GM18526 (cell line): Measurements from ENCODE around the gene AURKAIP1.

Source experiments
- POLR2A ChIP-seq: IDR thresholded peaks from 3 replicates; pipeline ENCODE4 v1.6.1; 2011; ENCODE audit not compliant: insufficient read length; ENCODE audit errors: extremely low read depth

The AURKAIP1 gene

DNA sequence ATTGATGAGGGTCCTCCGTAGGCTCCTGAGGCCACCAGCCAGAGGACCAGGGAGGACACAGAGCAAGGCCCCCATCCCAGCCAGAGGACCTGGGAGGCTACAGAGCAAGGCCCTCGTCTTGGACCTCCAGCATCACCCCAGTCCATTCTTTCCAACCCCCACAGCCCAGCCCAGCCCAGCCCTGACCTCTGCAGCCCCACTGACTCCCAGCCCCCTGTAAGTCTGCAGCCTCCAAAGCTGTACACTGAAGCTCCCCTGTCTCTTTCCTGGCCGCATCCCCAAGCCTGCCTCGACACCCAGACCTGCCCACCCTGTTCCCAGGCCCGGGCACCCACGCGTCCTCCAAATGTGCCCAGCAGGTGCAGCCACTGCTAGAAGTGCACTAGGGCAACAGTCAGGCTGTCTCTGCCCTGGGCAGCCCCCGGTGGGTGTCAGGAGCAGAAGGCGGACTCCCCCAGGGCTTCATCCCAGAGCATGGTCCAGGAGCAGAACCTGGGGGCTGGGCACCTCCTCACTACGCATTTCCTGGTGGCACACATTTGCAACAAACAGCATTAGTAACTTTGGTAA is 27.9 kb downstream of the AURKAIP1 start:
- no peak for TF ChIP-seq POLR2A

DNA sequence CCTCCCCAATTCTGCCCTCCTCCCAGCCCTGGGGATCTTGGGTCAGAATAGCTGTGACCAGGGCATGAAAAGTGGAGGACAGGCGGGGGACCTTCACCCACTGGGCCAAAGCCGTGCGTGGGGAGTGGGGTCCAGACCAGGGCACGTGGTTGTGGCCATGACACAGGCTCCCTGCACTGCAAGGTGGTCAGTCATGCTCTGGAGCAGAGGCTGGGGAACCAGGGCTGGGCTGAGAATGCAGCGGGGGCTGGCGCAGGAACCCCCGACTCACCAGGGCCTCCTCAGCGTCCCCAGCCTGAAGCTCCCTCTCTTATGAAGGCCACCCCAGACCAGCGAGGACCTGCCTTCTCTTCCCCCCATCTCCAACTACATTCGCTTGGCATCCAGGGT is 28.5 kb downstream of the AURKAIP1 start:
- no peak for TF ChIP-seq POLR2A

DNA sequence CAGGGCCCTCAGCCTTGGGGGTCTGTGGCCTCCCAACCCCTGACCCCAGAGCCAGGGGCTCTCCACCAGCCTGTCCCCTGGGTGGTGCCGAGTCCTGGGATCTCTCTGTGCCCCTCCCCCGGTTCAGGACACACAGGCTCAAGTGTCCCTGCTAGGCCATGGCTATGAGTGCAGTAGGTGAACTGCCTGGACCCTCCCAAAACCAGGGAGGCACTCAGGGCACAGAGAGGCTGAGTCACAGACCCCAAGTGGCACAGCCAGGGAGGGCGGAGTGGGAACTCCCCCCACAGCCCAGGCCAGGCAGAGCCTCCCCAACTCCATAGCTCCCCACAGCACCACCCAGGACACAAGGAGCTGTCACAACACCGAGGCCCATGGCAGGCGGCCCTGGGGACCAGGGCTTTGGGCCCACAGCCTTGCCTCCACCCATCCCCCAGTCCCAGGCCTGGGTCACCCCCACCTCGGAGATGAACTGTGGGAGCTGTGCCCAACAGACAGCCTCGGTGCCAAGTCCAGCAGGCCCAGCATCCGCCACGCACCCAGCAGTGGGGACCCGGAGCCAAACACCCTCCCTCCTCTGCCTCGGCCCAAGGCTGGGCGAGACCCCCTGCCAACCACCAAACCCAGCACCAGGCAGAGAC is 29.0 kb downstream of the AURKAIP1 start:
- TF ChIP-seq POLR2A, result no peak

DNA sequence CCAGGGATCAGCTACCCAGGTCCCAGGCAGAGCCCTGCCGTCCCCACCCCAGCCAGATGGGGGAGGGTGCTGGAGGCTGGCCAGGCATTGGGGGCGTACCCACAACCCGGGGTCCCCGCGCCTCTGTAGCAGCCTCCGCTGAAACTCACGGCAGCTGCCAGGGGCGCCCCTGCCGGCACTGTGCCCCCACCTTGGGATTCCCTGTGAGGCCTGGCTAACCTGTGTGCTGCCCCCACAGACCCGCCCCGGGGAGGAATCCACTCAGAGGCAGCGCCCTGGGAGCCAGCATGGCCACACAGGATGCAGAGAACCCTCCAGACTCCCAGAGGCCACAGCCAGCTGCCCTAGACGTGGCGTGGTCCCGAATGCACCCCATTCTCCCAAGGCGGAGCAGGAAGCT is 29.6 kb downstream of the AURKAIP1 start:
- no peak for TF ChIP-seq POLR2A

DNA sequence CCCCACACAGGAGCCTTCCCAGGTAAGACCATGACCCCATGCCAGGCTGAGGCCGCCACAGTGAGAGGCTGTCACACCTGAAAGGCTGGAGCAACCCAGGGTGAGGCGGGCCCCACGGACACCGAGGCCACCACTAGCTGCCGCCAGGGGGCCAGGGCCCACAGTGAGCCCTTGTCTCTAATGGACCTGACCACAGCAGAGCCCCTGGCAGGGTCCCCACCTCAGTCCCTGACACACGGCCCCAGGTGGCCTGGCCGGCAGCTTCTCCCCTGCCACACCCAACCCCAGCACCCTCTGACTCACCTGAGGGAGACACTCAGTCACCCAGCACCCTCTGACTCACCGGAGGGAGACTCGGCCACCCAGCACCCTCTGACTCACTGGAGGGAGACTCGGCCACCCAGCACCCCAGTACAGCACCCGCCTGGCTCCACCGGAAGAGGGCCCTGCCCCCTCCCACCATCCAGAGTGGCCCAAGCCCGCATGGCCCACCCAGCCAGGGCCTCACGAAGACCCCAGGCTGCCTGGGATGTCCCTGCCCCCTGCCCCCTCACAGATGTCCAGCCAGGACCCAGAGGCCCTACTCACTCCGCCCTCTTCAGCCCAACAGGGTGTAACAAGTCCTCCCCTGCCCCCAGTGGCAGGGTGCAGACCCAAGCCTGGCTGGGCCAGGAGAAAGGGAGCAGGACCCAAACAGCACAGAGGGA is 30.2 kb downstream of the AURKAIP1 start:
- no peak for TF ChIP-seq POLR2A

DNA sequence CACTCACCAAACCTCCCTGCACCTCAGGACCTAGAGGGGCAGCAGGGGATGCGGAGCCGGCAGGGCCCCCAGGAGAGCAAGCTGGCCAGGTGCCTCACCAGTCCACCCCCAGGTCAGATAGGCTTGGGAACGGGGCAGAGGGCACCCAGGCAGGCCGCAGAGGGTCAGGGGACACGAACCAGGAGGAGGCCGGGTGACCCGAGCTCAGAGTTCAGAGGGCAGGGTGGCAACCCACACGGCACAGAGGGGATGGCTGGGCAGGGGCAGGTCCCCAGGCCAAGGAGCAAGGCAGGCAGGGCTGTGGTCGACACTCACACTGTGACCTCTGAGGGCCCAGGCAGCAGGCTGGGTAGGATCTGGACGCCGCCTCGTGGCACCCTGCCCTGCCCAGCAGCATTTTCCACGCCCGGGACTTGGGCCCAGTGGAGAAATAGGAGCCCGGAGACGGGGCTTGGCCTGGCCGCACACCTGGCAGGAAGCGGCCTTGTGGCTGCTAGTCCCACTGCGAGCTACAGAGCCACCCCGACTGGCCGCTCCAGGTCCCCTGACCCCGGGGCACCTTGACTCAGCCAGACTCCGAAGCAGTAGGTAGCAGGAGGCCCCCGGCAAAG is 31.1 kb downstream of the AURKAIP1 start:
- TF ChIP-seq POLR2A, result no peak

DNA sequence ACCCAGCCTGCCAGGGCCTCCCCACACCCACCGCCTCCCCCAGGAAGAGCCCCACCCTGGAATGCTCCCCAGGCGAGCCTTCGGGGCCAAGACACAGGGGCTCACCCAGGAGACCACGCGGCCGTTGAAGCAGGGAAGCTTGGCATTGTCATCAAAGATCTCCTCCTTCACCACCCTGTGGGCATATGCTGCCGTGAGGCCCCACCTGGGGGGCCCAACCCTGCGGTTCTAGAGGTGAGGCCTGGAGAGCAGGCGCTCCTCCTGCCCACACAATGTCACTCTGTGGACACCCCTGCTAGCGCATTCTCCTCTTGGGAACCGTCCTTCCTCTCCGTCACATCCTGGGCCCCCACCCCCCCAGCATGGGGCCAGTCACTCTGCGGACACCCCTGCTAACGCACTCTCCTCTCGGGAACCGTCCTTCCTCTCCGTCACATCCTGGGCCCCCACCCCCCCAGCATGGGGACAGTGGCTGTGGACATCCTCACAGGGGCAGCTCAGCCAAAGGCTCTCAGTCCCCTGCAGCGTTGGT is 32.4 kb downstream of the AURKAIP1 start:
- no peak for TF ChIP-seq POLR2A

DNA sequence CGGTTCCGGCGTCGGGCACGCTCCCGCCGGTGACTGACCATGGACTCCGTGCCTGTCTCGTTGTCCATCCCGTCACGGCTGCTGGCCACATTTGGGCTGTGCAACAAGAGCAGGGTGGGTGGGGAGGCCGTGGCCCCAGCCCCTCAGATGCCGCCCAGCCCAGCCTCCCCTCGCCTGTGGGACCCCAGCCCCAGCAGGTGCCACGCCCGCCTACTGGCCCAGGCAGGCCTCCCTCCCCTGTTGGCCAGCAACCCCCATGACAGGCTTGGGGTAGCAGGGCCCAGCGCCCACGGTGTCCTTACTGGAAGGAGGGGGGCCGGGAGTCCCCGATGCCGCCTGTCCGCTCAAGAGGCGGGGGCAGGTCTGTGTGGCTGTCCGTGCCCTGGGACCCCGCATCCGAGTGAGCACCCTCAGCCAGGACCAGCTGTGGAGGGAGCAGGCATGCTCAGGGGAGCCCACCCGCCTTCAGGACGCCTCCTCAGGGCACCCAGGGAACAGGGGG is 32.9 kb downstream of the AURKAIP1 start:
- TF ChIP-seq POLR2A, result no peak

DNA sequence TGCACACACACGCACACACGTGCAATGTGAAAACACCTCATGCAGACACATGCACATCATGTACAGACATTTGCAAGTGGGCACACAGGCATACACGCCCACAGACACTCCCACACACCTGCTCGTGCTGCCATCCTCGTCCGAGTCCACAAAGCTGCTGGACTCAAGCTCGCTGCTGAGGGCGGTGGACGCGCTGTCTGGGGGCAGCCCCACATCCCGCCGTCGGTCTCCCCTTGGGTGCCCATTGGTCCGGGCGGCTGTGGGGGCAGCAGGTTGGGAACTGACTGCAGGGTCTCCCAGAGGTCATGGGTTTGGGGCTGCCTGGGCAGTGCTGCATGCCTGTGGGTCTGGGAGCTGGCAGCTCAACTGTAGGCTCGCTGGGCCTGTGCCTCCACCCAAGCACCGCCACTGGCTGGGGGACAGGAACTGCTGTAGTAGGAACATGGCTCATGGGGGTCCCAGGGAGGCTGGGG is 33.4 kb downstream of the AURKAIP1 start:
- no peak for TF ChIP-seq POLR2A

DNA sequence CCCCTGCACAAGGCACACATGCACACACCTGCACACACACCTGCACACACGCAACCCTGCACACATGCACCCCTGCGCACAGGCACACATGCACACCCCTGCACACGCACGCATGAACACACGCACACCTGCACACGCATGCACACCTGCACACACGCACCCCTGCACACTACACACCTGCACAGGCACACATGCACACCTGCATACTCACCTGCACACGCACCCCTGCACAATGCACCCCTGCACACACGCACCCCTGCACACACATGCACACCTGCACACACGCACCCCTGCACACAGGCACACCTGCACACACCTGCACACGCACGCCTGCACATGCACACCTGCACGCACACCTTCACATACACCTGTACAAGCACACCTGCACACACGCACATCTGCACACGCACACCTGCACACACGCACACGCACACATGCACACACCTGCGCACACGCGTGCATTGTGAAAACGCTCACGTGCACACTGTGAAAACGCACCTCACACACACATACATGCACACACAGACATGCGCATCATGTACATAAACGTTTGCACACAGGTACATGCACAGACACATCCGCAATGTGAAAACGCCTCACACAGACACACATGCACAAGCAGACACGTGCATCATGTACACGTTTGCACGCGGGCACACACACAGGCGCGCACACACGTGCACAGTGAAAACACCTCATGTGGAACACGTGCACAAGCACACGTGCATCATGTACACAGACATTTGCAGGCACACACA is 34.0 kb downstream of the AURKAIP1 start:
- TF ChIP-seq POLR2A, result no peak

DNA sequence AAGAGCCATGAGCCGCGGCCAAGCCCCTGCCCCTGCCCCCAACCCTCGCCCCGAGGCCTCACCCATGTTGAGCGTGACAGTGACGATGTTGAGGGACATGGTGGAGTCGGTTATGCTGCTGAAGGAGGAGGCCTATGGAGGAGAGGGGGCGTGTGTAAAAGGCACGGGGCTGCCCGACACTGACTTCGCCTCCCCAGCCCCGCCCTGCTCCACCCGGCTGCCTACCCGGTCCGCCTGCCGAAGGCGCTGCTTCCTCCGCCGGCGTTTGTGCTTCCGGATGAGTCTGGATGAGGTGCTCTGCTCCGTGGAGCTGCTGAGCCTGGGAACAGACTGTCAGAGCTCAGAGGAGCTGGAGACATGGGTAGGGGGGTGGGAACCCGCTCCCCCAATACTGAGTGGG is 34.8 kb downstream of the AURKAIP1 start:
- no peak for TF ChIP-seq POLR2A

DNA sequence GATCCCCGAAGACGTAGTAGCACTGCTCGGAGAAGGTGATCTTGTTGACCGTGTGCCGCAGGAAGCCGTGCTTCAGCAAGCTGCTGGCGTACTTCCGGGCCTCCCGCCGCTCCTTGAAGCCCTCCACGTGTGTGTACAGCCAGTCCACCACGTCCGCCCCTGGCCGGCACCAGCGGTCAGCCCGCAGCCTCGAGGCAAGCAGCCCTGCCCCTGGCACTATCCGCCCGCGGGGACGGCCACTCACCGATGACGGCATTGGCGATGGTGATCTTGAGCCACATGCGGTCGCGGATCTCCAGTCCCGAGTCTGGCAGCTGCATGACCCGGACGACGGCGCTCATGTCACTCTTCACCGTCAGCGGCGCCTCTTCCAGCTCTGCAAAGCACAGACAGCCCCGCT is 36.7 kb downstream of the AURKAIP1 start:
- no peak for TF ChIP-seq POLR2A

DNA sequence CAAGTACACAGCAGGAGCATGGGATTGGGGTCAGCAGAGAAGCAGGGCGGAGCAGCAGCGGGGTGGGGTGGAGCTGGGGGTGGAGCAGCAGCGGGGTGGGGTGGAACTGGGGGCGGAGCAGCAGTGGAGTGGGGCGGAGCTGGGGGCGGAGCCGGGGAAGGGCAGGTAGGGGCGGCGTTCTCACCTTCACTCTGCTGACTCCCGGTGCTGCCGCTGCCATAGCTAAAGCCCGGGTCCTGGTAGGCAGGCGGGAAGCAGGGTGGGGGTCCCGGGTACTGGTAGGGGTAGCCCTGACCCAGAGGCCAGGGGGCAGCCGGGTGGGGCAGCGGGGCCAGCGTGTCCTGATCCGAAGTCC is 37.2 kb downstream of the AURKAIP1 start:
- no peak for TF ChIP-seq POLR2A

DNA sequence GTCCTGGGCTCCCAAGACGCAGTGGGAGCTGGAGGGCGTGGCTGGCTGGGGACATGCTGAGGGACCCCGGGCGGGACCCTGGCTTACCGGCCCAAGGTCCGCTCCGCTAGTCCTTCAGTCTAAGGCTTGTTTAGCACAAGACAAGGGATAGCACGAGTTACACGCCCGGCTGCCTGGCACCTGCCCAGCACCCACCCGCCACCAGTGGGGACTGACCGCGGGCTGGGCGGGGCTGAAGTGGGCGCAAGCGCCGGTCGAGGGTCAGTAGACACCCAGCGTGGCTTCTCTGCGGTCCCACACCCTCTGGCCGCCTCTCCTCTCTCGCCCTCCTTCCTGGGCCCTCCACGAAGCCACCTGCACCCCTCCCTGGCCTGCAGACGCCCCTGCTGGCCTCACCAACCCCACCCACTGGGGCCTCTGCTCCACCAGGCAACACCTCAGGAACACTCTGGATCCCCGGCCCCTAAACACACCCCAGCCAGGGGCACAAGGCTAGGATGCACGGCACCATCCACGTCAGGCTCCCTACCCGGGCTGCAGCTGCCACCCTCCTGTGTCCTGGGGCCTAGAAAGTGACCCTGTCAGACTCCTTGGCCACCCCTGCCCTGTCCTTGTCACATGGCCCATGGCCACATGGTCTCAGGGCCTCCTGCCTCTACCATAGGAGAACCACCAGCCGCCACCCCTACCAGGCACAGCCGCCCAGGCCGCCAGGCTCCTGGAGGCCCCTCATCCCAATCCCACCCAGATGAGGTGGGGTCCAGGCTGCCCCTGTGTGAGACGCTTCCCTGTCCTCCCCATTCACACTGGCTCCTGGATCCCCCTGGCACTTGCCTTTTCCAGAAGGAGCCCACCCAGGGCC is 37.8 kb downstream of the AURKAIP1 start:
- TF ChIP-seq POLR2A, result no peak
